Measurements from ENCODE around the gene VAMP8. TPM values are rescaled to one million over a fixed set of nuclear protein-coding genes. Genes with fewer than 3 reads are reported as not detected.

The VAMP8 gene
- polyA plus RNA-seq, 2 of the 4 experiments (the other 2 are of a cell fraction), result 18.5 to 41.1 TPM

DNA sequence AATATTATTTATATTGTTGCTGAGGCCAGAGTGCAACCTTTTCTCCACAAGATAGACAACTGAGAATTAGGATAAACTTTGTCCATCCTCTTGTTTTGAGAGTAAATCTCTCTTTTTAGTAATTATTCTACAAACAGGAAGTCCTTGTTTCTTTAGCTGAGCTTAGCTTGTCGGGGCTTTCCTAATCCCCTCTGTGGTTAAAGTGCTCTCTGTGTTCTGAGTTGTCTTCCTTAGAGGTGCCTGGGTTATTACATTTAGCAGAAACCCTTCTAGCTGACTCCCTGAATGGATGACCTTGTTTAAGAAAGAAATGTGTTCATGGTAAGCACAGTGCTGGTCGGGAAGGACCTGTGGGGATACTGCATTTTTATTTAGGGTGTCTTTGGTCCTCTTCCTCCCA, 51.3 kb downstream of the VAMP8 start:
- POLR2A ChIA-PET, result no interaction called here
- Histone ChIP-seq H3K9me3 (no peaks in the 10 kb centered on the region), H3K4me3 (no peak overlapping the region), H3K4me1 (no peaks in the 10 kb centered on the region), H3K27ac (no peak overlapping the region), H3K4me2 (no peak overlapping the region)
- no peak for FAIRE-seq
- WGBS (ENCODE audit: missing lambda C conversion rate), result 84% methylated on average over 2 of the region's 2 CpGs
- TF ChIP-seq RAD21 (conservative IDR thresholded peaks at IDR 0.05 in 1 of 2, IDR thresholded peaks at IDR 0.05 in 1 of 2) (no peak), GATA3 (IDR thresholded peaks at IDR 0.05; ENCODE audit: borderline replicate concordance) (no peak), ESRRA (IDR thresholded peaks at IDR 0.05; ENCODE audit: borderline replicate concordance, low read length) (no peak)
- TF ChIP-seq, protein P1, sequence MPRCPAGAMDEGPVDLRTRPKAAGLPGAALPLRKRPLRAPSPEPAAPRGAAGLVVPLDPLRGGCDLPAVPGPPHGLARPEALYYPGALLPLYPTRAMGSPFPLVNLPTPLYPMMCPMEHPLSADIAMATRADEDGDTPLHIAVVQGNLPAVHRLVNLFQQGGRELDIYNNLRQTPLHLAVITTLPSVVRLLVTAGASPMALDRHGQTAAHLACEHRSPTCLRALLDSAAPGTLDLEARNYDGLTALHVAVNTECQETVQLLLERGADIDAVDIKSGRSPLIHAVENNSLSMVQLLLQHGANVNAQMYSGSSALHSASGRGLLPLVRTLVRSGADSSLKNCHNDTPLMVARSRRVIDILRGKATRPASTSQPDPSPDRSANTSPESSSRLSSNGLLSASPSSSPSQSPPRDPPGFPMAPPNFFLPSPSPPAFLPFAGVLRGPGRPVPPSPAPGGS (IDR thresholded peaks at IDR 0.05), result no peak
- TF ChIP-seq, protein P2, sequence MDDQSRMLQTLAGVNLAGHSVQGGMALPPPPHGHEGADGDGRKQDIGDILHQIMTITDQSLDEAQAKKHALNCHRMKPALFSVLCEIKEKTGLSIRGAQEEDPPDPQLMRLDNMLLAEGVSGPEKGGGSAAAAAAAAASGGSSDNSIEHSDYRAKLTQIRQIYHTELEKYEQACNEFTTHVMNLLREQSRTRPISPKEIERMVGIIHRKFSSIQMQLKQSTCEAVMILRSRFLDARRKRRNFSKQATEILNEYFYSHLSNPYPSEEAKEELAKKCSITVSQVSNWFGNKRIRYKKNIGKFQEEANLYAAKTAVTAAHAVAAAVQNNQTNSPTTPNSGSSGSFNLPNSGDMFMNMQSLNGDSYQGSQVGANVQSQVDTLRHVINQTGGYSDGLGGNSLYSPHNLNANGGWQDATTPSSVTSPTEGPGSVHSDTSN (IDR thresholded peaks at IDR 0.05), result no peak
- DNase-seq (ENCODE audit: low read depth in 1 of 2, low spot score in 1 of 2), result no peak
- CTCF ChIA-PET, result interaction anchor here (0.7 to 15.7 kb wide), 6 partner anchors 7 to 186 kb away, joined by 3 to 229 read pairs (median 4); no protein-coding TSS in a partner anchor
- ATAC-seq, result no peak

DNA sequence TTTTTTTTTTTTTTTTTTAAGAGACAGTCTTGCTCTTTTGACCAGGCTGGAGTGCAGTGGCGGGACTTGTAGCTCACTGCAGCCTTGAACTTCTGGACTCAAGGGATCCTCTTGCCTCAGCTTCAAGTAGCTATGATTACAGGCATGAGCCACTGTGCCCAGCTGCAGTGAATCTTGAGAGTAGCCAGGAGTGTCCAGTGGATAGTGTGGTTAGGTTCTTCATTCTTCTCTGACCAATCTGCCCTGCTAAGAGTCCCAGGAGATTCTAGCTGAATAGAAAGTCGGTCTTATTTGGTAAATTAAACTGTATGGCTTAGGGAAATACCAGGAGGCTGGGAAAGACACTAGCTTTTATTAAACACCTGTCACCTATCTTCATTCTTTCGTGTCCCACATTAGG, 53.9 kb downstream of the VAMP8 start:
- Histone ChIP-seq H3K4me1 (no peaks in the 10 kb centered on the region; the same call in 2 of the 3 replicates), H3K4me3 (no peak overlapping the region), H3K27ac (no peak overlapping the region), H3K4me2 (no peak overlapping the region), H3K9me3 (no peaks in the 10 kb centered on the region)
- ChIA-PET CTCF (interaction anchor here (0.6 to 12.2 kb wide), 10 partner anchors 9 to 1135 kb away, joined by 3 to 241 read pairs (median 4); partner anchors contain the start of gene USP39), POLR2A (interaction anchor here (0.6 kb wide), 1 partner anchor 11 kb away, joined by 3 read pairs; no protein-coding TSS in a partner anchor)
- FAIRE-seq, result no peak
- DNase-seq (ENCODE audit: low read depth in 1 of 2, low spot score in 1 of 2), result no peak
- 94% methylated on average over 3 of the region's 3 CpGs for WGBS (ENCODE audit: missing lambda C conversion rate)
- TF ChIP-seq ZSCAN20 (CRISPR knock-in tag; IDR thresholded peaks at IDR 0.05), result no peak
- no peak for TF ChIP-seq KDM5A (IDR thresholded peaks at IDR 0.05)
- TF ChIP-seq, protein P3, sequence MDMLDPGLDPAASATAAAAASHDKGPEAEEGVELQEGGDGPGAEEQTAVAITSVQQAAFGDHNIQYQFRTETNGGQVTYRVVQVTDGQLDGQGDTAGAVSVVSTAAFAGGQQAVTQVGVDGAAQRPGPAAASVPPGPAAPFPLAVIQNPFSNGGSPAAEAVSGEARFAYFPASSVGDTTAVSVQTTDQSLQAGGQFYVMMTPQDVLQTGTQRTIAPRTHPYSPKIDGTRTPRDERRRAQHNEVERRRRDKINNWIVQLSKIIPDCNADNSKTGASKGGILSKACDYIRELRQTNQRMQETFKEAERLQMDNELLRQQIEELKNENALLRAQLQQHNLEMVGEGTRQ (IDR thresholded peaks at IDR 0.05), result no peak
- no peak for TF ChIP-seq HEYL (CRISPR knock-in tag; IDR thresholded peaks at IDR 0.05)
- TF ChIP-seq CBX8 (IDR thresholded peaks at IDR 0.05), result no peak
- no peak for TF ChIP-seq MYC (IDR thresholded peaks at IDR 0.05; ENCODE audit: borderline replicate concordance, low read length)
- TF ChIP-seq JUNB (IDR thresholded peaks at IDR 0.05), result no peak
- no peak for TF ChIP-seq RCOR1 (IDR thresholded peaks at IDR 0.05; ENCODE audit: low read depth, low read length)
- TF ChIP-seq CHD2 (IDR thresholded peaks at IDR 0.05; ENCODE audit: low read length, partially characterized antibody), result no peak
- no peak for TF ChIP-seq RAD21 (conservative IDR thresholded peaks at IDR 0.05 in 1 of 2, IDR thresholded peaks at IDR 0.05 in 1 of 2)
- no peak for TF ChIP-seq CEBPB (IDR thresholded peaks at IDR 0.05)
- TF ChIP-seq, protein P4, sequence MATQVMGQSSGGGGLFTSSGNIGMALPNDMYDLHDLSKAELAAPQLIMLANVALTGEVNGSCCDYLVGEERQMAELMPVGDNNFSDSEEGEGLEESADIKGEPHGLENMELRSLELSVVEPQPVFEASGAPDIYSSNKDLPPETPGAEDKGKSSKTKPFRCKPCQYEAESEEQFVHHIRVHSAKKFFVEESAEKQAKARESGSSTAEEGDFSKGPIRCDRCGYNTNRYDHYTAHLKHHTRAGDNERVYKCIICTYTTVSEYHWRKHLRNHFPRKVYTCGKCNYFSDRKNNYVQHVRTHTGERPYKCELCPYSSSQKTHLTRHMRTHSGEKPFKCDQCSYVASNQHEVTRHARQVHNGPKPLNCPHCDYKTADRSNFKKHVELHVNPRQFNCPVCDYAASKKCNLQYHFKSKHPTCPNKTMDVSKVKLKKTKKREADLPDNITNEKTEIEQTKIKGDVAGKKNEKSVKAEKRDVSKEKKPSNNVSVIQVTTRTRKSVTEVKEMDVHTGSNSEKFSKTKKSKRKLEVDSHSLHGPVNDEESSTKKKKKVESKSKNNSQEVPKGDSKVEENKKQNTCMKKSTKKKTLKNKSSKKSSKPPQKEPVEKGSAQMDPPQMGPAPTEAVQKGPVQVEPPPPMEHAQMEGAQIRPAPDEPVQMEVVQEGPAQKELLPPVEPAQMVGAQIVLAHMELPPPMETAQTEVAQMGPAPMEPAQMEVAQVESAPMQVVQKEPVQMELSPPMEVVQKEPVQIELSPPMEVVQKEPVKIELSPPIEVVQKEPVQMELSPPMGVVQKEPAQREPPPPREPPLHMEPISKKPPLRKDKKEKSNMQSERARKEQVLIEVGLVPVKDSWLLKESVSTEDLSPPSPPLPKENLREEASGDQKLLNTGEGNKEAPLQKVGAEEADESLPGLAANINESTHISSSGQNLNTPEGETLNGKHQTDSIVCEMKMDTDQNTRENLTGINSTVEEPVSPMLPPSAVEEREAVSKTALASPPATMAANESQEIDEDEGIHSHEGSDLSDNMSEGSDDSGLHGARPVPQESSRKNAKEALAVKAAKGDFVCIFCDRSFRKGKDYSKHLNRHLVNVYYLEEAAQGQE (IDR thresholded peaks at IDR 0.05), result no peak
- TF ChIP-seq, protein P2 (IDR thresholded peaks at IDR 0.05), result no peak
- TF ChIP-seq, protein P5, sequence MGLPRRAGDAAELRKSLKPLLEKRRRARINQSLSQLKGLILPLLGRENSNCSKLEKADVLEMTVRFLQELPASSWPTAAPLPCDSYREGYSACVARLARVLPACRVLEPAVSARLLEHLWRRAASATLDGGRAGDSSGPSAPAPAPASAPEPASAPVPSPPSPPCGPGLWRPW (IDR thresholded peaks at IDR 0.05), result no peak
- TF ChIP-seq HOXB13 (CRISPR knock-in tag; IDR thresholded peaks at IDR 0.05; ENCODE audit: low read depth), result no peak
- TF ChIP-seq ESRRA (IDR thresholded peaks at IDR 0.05; ENCODE audit: borderline replicate concordance, low read length), result no peak
- no peak for TF ChIP-seq POLR2AphosphoS2 (conservative IDR thresholded peaks at IDR 0.05; ENCODE audit: low read length)
- TF ChIP-seq, protein P6, sequence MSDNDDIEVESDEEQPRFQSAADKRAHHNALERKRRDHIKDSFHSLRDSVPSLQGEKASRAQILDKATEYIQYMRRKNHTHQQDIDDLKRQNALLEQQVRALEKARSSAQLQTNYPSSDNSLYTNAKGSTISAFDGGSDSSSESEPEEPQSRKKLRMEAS (IDR thresholded peaks at IDR 0.05), result no peak
- no peak for TF ChIP-seq NFE2L2 (conservative IDR thresholded peaks at IDR 0.05; ENCODE audit: low read length)
- no peak for ATAC-seq

Data from A549 (cell line).